ENCODE results near the gene HMHB1.
"Not testable (repeated sequence)": the region's sequence is repeated elsewhere in the genome, so short reads cannot be mapped to it uniquely, and the experiment has no call there.

Gene HMHB1

DNA sequence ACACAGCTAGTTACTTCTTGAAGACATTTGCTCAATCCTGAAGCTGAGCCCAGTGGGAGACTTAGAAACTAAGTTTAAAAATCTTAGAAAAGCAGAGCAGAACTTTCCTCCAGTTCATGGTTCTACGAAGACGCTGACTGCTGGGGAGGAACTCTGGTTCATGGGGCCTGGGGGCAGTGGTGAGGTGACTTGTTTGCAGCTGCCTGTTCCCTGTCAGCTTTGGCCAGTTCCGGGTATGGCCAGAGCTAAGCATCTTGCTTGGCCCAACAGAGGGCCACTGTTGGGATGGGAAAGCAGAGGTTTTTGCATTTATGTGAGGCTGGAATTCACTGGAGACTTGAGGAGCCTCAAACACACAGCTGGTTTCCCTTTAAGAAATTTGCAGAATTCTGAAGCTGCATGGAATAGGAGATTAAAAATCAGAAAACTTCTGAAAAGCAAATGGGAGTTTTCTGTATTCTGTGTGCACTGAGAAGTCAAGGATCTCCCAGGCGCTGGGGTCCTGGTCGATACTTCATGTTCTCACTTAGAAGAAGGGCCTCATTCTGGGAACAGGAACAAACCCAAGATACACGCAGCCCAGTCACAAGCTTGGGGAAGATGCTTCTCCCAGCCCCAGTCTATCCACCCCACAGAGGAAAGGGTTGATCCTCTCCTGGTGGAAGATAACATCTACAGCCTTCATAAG lies 10.6 kb upstream of the HMHB1 start:
- in situ Hi-C loops (cut with MboI; ENCODE audit: low sequenced_read_pairs) = no loop called here

- in situ Hi-C loops (cut with MboI; ENCODE audit: low sequenced_read_pairs) = no loop called here
These were observed 6.1 kb upstream of the HMHB1 start for GRCh38 chr5:143805861-143806260.

GRCh38 chr5:143806579-143806978 lies 5.4 kb upstream of the HMHB1 start:
- in situ Hi-C loops (cut with MboI; ENCODE audit: low sequenced_read_pairs) = no loop called here

- in situ Hi-C loops (cut with MboI; ENCODE audit: low sequenced_read_pairs) = no loop called here
These were observed 4.6 kb upstream of the HMHB1 start for GRCh38 chr5:143807401-143807800.

- in situ Hi-C loops (cut with MboI; ENCODE audit: low sequenced_read_pairs) = not testable (repeated sequence)
These were observed 4.4 kb downstream of the HMHB1 start for GRCh38 chr5:143816370-143816769.

DNA sequence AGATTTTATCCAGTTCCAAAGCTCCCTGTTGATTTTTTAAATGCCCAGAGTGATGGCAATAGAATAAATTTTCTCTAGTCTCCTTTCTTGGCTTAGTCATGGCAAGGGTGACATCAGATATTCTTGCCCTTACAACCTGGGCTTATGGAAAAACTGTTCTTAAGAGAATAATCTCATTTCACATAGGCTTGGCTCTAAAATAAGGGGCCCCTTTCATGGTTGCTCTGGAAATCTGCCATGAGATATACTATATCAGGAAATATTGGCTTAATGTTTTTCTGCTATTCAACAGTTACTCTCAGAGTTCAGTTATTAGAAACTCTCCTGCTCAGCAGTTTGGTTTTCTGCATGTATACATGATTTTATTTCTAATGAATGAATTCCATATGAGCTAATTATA lies 7.8 kb downstream of the HMHB1 start:
- in situ Hi-C loops (cut with MboI; ENCODE audit: low sequenced_read_pairs) = no loop called here

DNA sequence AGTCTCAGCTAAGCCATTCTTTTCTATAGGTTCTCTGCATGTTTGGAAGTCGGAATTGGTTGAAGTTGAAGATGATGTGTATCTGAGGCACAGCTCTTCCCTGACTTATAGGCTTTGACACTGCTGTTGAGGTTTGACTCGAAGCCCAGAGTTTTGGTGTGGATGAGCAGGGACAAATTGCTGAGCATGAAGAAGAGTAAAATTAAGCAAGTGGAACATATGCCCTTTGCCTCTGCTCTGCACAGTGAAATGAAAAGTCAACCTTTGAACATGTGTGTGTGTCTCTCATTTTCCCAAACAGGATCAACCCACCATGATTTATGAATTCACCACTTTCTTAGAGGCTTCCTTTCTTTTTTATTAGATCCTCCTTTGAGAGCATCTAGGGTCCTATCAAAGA lies 8.5 kb downstream of the HMHB1 start:
- in situ Hi-C loops (cut with MboI; ENCODE audit: low sequenced_read_pairs) = no loop called here

DNA sequence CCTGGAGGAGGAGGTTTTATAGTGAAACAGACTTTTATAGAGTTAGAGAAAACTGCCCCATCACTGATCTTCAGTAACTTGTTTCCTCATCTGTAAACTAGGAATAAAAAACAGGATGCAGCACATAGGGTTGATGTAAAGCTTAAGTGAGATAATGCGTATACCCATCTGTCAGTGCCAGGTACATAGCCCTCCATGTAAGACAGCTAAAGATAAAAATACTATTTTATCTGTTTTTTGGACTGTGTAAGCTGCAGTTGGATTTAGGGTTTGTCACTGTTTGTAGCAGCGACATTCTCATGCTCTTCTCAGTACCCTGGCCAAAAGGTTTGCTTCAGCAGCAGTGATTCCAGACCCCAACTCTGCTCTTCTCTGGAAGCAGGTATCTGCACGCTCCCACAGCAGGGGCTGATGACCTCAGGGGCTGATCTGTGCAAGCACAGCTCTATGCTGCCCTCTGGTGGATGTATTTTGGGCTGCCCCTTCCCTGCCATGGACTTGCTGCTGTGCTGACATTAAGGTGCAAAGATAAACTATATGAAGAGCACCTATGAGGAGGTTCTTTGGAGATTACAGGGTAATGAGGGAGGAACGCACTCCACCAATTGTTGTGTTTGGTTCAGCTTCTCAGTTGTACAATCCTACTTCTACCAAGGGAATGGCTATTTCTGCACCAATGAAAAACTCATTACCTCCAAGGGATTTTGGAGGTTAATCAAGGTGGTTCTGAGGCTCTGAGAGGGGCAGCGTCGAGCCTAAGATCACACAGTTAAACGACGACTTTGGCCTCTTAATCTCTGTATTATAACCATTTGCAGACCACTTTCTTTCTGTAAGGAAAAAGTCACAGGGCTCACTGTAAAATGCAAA lies 13.1 kb downstream of the HMHB1 start:
- in situ Hi-C loops (cut with MboI; ENCODE audit: low sequenced_read_pairs) = no loop called here

GRCh38 chr5:143826951-143827444 lies 15.0 kb downstream of the HMHB1 start:
- in situ Hi-C loops (cut with MboI; ENCODE audit: low sequenced_read_pairs) = no loop called here

GRCh38 chr5:143828710-143829109 lies 16.7 kb downstream of the HMHB1 start:
- in situ Hi-C loops (cut with MboI; ENCODE audit: low sequenced_read_pairs) = no loop called here

DNA sequence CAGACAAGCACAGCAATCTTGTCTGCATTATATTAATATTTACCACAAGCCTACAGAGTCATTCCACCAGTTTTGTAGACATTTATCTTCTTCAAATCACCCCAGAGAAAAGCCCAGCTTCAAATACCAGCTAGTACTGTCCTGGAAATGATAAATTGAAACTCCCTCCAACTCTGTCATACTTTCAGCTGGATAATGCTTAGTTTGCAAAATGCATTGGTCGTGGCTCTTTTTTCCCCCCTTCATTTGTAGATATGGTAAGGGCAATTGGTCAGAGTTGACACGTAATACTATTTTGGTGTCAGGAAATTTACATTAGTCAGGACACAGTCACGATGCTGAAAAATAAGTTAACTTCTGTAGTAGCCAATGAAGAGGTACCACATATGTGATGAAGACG lies 21.2 kb downstream of the HMHB1 start:
- in situ Hi-C loops (cut with MboI; ENCODE audit: low sequenced_read_pairs) = no loop called here

GRCh38 chr5:143835251-143835650 lies 23.3 kb downstream of the HMHB1 start:
- in situ Hi-C loops (cut with MboI; ENCODE audit: low sequenced_read_pairs) = no loop called here

GRCh38 chr5:143836161-143836725 lies 24.3 kb downstream of the HMHB1 start:
- in situ Hi-C loops (cut with MboI; ENCODE audit: low sequenced_read_pairs) = no loop called here

DNA sequence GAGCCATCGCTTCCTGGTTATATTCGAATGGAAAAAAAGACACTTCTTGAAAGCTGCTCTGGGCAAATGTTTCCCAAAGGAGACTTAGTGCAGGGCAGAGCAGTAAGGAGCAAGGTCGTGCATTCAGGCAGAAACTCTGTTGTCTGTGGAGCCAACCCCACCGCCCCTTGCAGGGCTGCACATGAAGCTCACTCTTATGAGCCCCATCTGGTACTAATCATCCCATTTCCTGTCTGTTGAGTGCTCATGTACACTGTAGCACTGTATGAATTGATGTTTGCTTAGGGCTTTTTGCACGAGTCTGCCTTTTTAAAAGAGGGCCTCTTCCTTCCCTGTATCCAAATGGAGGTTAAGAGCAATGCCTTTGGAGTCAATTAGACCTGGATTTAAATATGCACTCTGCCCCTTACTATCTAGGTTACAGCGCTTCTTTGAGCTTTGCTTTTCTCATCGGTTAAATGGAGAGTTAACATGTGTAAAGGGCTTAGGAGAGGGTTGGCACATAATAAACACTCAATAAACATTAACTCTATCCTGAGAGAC lies 25.4 kb downstream of the HMHB1 start:
- in situ Hi-C loops (cut with MboI; ENCODE audit: low sequenced_read_pairs) = no loop called here

DNA sequence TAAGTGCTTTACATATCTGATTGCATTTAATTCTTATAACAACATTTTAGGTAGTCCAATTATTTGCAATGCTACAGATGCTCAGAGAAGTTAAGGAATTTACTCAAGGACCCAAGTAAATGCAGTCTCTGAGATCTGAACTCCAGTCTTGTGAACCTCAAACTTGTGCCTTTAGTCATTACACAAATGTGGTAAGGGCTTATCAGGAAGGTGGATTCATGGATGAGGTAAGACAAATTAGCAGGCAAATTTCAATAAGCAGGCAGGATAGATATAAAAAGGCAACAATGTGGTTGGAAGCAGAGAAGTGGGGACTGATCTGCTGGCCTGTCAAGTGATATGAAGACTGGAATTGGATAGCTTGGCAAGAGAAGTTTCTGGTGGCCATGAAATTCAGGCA lies 29.5 kb downstream of the HMHB1 start:
- in situ Hi-C loops (cut with MboI; ENCODE audit: low sequenced_read_pairs) = no loop called here

DNA sequence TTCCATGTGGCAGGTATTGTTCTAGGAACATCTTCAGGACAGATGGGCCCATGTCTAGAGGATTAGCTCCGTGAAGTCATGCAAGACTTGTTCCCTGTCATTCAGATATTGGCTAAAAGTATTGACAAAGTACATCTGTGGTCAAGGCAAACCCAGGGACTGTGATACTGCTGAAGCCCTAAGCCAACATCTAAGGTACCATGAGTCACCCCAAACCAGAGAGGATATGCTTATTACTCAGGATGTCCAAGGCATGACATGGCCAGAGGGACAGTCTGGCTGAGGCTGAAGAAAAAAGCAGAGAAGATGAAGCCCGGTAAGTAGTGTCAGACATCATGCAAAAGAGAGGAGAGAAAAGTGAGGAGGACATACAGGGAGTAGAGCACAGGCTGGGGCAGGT lies 31.0 kb downstream of the HMHB1 start:
- in situ Hi-C loops (cut with MboI; ENCODE audit: low sequenced_read_pairs) = no loop called here

DNA sequence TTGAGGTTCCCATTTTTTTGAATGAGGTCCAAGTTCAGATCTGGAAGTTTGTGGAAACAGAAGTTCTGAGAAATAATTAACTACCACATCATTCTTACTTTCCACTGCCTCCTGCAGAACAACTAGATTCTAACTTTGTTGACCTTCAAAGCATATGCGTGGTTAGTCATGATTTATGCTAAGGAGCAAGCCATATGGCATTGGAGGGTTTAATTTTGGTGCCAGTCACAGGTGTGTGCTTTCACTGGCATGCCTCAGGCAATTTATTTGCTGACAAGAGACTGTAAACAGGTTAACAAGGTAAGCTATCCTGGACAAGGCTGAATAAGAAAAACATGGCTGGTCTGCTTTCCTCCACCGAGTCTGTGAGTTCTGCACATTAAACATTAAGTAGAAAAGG lies 31.5 kb downstream of the HMHB1 start:
- in situ Hi-C loops (cut with MboI; ENCODE audit: low sequenced_read_pairs) = no loop called here

DNA sequence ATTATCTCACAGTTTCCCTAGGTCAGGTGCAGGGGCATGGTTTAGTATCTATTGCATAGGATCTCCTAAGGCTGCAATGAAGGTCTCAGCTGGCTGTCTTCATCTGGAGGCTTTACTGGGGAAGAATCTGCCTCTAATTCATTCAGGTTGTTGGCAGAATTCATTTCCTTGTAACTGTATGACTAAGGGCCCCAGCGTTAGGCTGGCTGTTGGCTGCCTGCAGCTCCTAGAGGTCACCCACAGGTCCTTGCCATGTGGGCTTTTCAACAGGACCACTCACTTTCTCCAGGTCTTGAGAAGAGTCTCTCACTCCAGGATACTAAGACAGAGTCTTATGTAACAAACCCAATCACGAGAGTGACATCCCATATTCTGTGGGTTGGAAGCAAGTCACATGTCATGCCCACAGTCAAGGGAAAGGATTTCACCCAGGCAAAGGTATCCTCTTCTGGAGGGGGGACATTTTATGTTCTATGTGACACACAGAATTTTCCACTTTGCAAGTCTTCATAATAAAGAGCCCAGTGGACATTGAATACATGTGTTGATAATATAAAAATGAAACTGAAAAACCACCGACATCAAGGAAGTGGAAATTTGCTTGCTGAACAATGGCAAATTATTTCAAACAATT lies 38.2 kb downstream of the HMHB1 start:
- in situ Hi-C loops (cut with MboI; ENCODE audit: low sequenced_read_pairs) = no loop called here

- in situ Hi-C loops (cut with MboI; ENCODE audit: low sequenced_read_pairs) = no loop called here
These were observed 39.4 kb downstream of the HMHB1 start for GRCh38 chr5:143851383-143851782.

- in situ Hi-C loops (cut with MboI; ENCODE audit: low sequenced_read_pairs) = no loop called here
These were observed 48.2 kb downstream of the HMHB1 start for GRCh38 chr5:143860211-143860610.

GRCh38 chr5:143862271-143862670 lies 50.3 kb downstream of the HMHB1 start:
- in situ Hi-C loops (cut with MboI; ENCODE audit: low sequenced_read_pairs) = no loop called here
